Activated CD4-positive, alpha-beta memory T cell treated with anti-CD3 and anti-CD28 coated beads for 36 hours (primary cell): ENCODE results near the gene BRSK1. TPM values are rescaled to one million over a fixed set of nuclear protein-coding genes. Genes with fewer than 3 reads are reported as not detected.

Experiments
- CTCF ChIA-PET: fragments of 350-600 bp; sonication (Branson Sonifier 250); formaldehyde crosslinking; loops from one replicate; lab custom pipeline; 2021; ENCODE audit warnings: antibody characterized with exemption, inconsistent platforms; lab: Charles Lee
- POLR2A ChIA-PET: fragments of 350-600 bp; sonication (Branson Sonifier 250); formaldehyde crosslinking; loops from one replicate; lab custom pipeline; 2021; ENCODE audit warnings: antibody characterized with exemption; lab: Charles Lee
- DNase-seq: peaks from one replicate; pipeline ENCODE4 v3.0.0-alpha.2; 2020
- H3K27ac Mint-ChIP-seq: one replicate; pipeline ENCODE4 v1.8.0; 2021; ENCODE audit warnings: mixed read lengths
- H3K27me3 Mint-ChIP-seq: one replicate; pipeline ENCODE4 v1.8.0; 2021; ENCODE audit warnings: mixed read lengths
- H3K36me3 Mint-ChIP-seq: one replicate; pipeline ENCODE4 v1.8.0; 2021; ENCODE audit warnings: mixed read lengths
- H3K4me1 Mint-ChIP-seq: one replicate; pipeline ENCODE4 v1.8.0; 2021; ENCODE audit warnings: low read depth, mixed read lengths
- H3K4me3 Mint-ChIP-seq: one replicate; pipeline ENCODE4 v1.8.0; 2021; ENCODE audit warnings: mild to moderate bottlenecking, mixed read lengths
- H3K9me3 Mint-ChIP-seq: one replicate; pipeline ENCODE4 v1.8.0; 2021; ENCODE audit warnings: mixed read lengths
- intact Hi-C: fragments of 100-400 bp; cut with micrococcal nuclease; formaldehyde crosslinking; loops from one replicate; pipeline ENCODE4 v1.15.1; 2023
- total RNA-seq, 2 experiments: library from RNA; stranded (reverse); gene quantifications; one replicate each; pipeline ENCODE4 v1.2.3, GENCODE V29; 2021

BRSK1 gene
- total RNA-seq, 2 experiments from 2014 or later, result 3.3 to 5.6 TPM

DNA sequence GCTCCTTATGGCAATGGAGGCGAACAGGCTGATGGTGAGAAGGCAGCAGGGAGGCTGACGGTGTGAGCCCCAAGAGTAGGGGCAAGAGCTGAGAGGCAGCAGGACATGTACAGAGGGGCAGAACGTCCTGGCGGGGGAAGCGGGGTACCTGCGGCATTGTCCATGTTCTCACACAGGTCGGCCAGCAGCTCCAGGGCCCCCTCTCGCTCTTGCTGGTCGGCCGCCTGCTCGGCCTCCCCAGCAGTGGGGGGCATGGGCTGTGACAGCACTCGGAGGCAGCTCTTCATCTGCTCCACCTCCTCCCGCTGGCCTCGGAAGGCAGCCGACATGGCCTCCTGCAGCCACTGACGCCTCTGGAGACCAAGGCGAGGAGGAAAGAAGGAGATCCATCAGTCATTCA, 6.3 kb upstream of the BRSK1 start:
- ChIA-PET POLR2A (no interaction called here), CTCF (interaction anchor here (0.8 to 1.6 kb wide), 2 partner anchors 24 to 226 kb away, joined by 4 to 8 read pairs; no protein-coding TSS in a partner anchor)
- Mint-ChIP-seq H3K27me3 (no peaks in the 10 kb centered on the region), H3K36me3 (peaks cover 22% of the 10 kb centered on the region), H3K4me3 (no peak overlapping the region), H3K9me3 (no peaks in the 10 kb centered on the region), H3K27ac (peak overlapping the region; percentile 43), H3K4me1 (peaks cover 33% of the 10 kb centered on the region)
- DNase-seq, result no peak
- intact Hi-C loops, result no loop called here

DNA sequence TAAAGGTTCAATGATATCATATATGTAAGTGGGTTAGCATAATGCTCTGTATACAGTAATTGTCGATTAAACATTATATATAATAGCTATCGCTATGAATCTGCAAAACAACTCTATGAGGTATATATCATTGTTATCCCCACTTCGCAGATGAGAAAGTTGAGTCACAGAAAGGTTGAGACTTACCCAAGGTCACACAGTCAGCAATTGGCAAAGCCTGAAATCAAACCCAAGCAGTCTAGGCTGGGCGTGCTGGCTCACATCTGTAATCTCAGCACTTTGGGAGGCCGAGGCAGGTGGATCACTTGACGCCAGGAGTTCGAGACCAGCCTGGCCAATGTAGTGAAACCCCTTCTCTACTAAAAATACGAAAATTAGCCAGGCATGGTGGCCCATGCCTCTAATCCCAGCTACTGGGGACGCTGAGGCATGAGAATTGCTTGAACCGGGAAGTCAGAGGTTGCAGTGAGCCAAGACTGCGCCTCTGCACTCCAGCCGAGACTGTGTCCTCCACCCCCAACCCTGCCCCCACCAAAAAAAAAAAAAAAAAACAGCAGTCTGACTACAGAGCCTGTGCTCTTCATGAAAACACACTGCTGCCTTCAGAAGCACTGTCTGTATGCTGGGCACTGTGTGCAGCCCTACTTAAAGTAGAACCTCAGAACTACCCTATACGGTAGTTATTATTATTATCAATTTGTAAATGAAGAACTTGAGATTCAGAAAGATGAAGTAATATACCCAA, 5.2 kb upstream of the BRSK1 start:
- peaks cover 13% of the 10 kb centered on the region for H3K36me3 Mint-ChIP-seq
- POLR2A ChIA-PET, result no interaction called here
- no peaks in the 10 kb centered on the region for H3K27me3 Mint-ChIP-seq
- H3K27ac Mint-ChIP-seq, result no peak overlapping the region
- peaks cover 40% of the 10 kb centered on the region for H3K4me1 Mint-ChIP-seq
- no peak for DNase-seq
- CTCF ChIA-PET, result interaction anchor here (1.6 kb wide), 1 partner anchor 23 kb away, joined by 8 read pairs; no protein-coding TSS in a partner anchor
- H3K9me3 Mint-ChIP-seq, result no peaks in the 10 kb centered on the region
- intact Hi-C loops, result no loop called here
- peak overlapping the region; percentile 93 for H3K4me3 Mint-ChIP-seq

DNA sequence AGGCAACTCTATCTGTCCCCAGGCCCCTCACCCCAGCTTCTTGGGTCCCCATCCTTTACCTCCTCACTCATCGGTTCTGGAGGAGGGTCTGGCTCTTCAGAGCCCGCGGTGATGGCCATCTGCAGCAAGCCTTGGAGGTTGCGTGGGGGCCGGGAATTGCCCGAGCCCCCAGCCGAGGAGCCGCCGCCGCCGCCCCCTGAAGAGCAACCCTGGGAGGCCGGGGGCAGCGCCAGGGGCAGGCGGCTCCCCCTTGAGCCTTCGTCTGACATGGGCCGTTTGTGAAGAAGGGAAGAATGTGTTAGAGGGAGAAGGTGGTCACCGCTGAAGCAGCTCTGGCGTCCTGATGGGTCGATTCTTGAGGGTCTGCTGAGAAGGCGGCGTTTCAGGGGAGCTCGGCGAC, 4.5 kb upstream of the BRSK1 start:
- no peak for DNase-seq
- Mint-ChIP-seq H3K27ac (peak overlapping the region; percentile 84), H3K36me3 (peaks cover 10% of the 10 kb centered on the region), H3K9me3 (no peaks in the 10 kb centered on the region), H3K27me3 (no peaks in the 10 kb centered on the region), H3K4me1 (peaks cover 42% of the 10 kb centered on the region), H3K4me3 (peak overlapping the region; percentile 93)
- ChIA-PET CTCF (interaction anchor here (1.6 to 1.7 kb wide), 2 partner anchors 13 to 23 kb away, joined by 5 to 8 read pairs; no protein-coding TSS in a partner anchor), POLR2A (interaction anchor here (1.1 to 1.7 kb wide), 3 partner anchors 20 to 130 kb away, joined by 4 to 18 read pairs (median 17); partner anchors contain the start of gene PPP6R1)
- intact Hi-C loops, result no loop called here

DNA sequence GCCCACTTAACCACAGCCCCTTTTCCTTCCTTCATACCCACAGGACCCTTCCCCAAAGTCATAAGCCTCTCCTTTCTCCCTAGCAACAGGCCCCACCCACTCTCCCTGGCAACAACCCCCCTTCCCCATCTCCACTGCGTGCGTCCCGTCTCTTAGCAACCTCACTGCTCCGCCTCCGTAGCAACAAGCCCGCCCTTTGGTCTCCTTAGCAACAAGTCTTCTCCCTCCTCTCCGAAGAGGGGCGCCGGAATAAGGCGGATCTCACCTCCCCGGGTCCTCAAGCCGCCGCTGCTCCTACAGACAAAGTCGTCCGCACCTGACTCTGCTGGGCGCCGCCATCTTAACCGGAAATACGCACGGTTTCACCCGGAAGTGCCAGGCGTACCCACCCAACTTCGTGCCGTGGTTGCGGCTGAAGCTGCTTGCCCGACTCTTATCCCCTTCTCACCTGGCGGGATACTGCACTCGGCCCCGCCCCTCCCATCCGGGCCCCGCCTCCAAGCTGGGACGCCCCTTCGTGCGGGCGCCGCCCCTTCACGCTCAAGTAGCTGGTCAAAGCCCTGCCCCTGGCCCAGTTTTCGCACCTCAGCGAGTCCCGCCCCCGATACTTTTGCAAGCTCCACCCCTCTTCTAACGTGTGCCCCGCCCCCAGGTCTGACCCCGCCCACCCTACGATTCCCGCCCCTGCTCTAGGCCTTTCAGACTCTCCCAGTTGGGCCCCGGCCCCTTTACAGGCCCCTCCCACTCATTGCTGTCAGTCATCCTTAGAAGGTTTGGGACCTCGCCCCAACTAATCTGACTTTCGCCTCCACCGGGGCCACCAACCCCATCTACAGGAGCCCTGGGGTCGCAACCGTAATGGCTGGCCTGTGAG, 3.8 kb upstream of the BRSK1 start, which contains the start of gene HSPBP1:
TSS of gene HSPBP1 (minus strand) at position 341 of the 874 bp plus-strand sequence. CDS start 502 bp downstream, outside the sequence.
- H3K4me3 Mint-ChIP-seq, result peak within 1 kb of the TSS; percentile 93
- DNase-seq, result peak; percentile 98
- H3K27me3 Mint-ChIP-seq, result no peaks in the 10 kb centered on the region
- peak within 1 kb of the TSS; percentile 84 for H3K27ac Mint-ChIP-seq
- H3K36me3 Mint-ChIP-seq, result peaks cover 10% of the 10 kb centered on the region
- peaks cover 42% of the 10 kb centered on the region for H3K4me1 Mint-ChIP-seq
- CTCF ChIA-PET, result interaction anchor here (0.8 to 1.7 kb wide), 3 partner anchors 12 to 104 kb away, joined by 4 to 5 read pairs (median 5); partner anchors contain the start of gene TMEM238
- no peaks in the 10 kb centered on the region for H3K9me3 Mint-ChIP-seq
- POLR2A ChIA-PET, result interaction anchor here (0.7 to 1.7 kb wide), 6 partner anchors 21 to 196 kb away, joined by 3 to 18 read pairs (median 5); partner anchors contain the start of genes KMT5C, PPP6R1, TMEM238 and ZNF628
- intact Hi-C loops, result loop anchor here (1.0 kb wide), 2 partner anchors 21 to 59 kb away; partner anchors contain the start of genes KMT5C and PPP6R1

DNA sequence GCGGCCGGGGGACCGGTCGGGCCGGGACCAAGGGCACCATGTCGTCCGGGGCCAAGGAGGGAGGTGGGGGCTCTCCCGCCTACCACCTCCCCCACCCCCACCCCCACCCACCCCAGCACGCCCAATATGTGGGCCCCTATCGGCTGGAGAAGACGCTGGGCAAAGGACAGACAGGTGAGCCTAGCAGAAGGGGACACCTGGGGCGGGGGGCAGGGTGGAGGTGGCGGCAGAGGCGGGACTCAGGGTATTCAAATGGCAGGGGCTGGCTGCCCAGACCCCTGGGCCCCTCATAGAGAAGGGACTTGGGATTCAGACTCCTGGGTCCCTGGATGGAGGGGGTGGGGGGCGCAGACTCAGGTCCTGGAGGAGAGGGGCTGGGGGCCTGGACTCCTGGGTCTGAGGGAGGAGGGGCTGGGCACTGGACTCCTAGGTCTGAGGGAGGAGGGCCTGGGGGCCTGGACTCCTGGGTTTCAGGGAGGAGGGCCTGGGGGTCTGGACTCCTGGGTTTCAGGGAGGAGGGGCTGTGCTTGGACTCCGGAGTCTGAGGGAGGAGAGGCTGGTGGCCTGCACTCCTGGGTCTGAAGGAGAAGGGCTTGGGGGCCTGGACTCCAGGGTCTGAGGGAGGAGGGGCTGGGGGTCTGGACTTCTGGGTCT, 735 bp downstream of the BRSK1 start:
- Mint-ChIP-seq H3K27me3 (no peaks in the 10 kb centered on the region), H3K36me3 (no peaks in the 10 kb centered on the region), H3K4me1 (peaks cover 21% of the 10 kb centered on the region), H3K9me3 (no peaks in the 10 kb centered on the region), H3K27ac (no peak overlapping the region), H3K4me3 (no peak overlapping the region)
- CTCF ChIA-PET, result no interaction called here
- DNase-seq, result no peak
- intact Hi-C loops, result no loop called here
- POLR2A ChIA-PET, result no interaction called here

DNA sequence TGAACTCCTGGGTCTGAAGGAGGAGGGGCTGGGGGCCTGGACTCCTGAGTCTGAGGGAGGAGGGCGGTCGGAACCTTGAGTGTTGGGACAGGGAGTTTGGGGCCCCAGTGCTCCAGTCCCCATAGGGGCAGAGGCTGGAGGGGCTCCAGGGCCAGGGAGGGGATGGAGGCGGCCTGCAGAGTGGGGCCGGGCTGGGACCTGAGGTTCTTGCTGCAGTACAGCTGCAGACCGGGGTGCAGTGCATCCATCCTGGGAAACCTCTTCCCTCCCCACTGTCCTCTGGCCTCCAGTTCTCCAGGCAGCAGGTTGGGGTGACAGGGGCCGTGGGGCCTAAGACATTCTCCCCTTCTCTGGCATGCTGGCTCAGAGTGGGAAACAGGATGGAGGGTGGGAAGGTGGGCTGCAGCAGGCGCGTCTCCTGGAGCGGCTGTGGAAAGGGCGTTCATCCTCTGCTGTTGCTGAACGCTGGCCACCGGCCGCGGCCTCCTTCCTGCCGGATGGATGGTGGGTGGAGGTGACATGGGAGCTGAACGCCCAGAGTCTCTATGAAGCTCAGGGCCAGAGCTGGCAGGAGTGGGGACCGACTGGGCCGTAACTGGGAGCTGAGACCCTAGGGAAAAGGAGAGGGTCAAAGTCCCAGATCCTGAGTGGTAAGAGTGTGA, 1.6 kb downstream of the BRSK1 start:
- no peak overlapping the region for H3K27ac Mint-ChIP-seq
- POLR2A ChIA-PET, result no interaction called here

DNA sequence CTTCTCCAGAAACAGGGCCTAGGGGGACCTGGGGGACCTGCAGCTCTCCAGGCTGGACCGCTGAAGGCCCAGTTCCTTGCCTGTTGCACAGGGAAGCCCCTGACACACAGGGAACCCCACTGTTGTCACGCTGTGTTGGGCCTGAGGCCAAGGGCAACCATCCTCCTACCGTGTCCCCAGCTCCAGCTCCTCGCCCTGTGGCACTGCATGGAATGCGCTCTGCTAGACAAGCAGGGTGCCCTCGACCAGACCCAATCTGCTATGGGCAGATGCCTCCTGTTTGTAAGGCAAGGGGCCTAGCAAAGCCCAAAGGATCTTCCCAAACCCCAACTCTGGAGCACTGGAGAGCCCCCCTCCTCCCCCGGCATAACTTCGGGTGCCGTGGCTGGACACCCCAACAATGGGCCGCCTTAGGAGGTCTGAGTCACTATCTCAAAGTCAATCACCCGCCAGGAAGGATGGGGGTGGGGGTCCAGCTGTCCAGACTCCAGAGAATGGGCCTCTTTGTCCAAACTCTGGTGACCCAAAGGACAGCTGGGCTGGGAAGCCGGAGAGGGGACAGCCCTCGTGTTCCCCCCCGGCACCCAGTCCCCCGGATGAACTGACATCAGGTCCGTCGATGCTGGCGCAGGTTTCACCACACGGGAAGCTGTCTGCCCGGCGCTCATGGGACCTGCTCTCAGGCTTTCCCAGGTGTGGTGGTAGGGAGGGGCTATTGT, 3.7 kb downstream of the BRSK1 start:
- Mint-ChIP-seq H3K27ac (no peak overlapping the region), H3K9me3 (no peaks in the 10 kb centered on the region), H3K4me3 (no peak overlapping the region), H3K27me3 (no peaks in the 10 kb centered on the region), H3K36me3 (no peaks in the 10 kb centered on the region), H3K4me1 (peaks cover 9% of the 10 kb centered on the region)
- CTCF ChIA-PET, result interaction anchor here (1.8 to 2.5 kb wide), 2 partner anchors 14 to 15 kb away, joined by 6 to 9 read pairs; no protein-coding TSS in a partner anchor
- DNase-seq, result no peak
- intact Hi-C loops, result no loop called here
- POLR2A ChIA-PET, result interaction anchor here (0.6 kb wide), 1 partner anchor 14 kb away, joined by 3 read pairs; no protein-coding TSS in a partner anchor

More for the DNA sequence above, 1.6 kb downstream of the BRSK1 start:
- Mint-ChIP-seq H3K27me3 (no peaks in the 10 kb centered on the region), H3K36me3 (no peaks in the 10 kb centered on the region), H3K9me3 (no peaks in the 10 kb centered on the region), H3K4me1 (peaks cover 16% of the 10 kb centered on the region), H3K4me3 (no peak overlapping the region)
- CTCF ChIA-PET, result interaction anchor here (0.7 kb wide), 1 partner anchor 76 kb away, joined by 3 read pairs; no protein-coding TSS in a partner anchor
- intact Hi-C loops, result no loop called here
- DNase-seq, result no peak

DNA sequence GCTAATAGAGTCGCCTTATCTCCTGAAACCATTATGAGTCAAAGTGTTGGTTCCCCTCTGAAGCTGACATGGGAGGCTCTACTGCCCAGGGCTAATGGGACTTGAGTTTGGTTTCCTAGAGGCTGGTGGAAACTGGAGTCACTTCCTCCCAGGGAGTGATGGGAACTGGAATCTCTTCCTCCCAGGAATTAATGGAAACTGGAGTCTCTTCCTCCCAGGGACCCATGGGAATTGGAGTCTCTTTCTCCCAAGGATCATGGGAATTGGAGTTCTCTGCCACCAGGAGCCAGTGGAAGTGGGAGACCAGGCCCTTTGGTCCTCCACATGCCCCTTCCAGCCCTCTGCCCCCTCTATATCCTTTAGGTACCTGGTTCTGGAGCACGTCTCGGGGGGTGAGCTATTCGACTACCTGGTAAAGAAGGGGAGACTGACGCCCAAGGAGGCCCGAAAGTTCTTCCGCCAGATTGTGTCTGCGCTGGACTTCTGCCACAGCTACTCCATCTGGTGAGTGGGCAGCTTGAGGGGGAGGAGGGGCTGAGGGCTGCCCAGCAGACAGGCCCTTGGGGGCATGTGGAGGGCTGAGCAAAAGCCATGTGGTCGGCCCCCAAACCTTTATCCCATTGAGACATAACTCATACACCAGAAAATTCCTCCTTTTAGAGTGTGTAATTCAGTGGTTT, 5.5 kb downstream of the BRSK1 start:
- POLR2A ChIA-PET, result no interaction called here
- Mint-ChIP-seq H3K4me3 (no peak overlapping the region), H3K9me3 (no peaks in the 10 kb centered on the region), H3K27me3 (no peaks in the 10 kb centered on the region), H3K27ac (no peak overlapping the region), H3K36me3 (no peaks in the 10 kb centered on the region), H3K4me1 (no peaks in the 10 kb centered on the region)
- CTCF ChIA-PET, result interaction anchor here (1.8 to 2.5 kb wide), 2 partner anchors 12 to 14 kb away, joined by 6 to 9 read pairs; no protein-coding TSS in a partner anchor
- intact Hi-C loops, result no loop called here
- no peak for DNase-seq

DNA sequence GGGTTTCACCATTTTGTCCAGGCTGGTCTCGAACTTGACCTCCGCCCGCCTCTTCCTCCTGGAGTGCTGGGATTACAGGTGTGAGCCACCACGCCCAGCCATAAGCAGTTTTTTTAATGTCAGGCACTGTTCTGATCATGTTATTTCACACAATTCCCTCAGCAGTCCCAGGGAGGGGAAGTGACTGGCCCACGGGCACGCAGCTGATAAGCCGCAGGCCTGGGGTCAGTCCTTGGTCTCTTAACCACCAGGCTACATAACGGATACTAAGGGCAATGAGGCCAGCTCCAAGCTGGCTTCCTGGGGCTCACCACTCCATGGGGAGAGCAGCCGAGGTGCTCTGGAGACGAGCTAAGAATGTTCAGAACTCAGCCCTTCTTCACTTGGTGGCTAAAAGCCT, 13.5 kb downstream of the BRSK1 start:
- no peak for DNase-seq
- intact Hi-C loops, result no loop called here
- POLR2A ChIA-PET, result no interaction called here
- H3K27me3 Mint-ChIP-seq, result no peaks in the 10 kb centered on the region
- CTCF ChIA-PET, result no interaction called here
- H3K36me3 Mint-ChIP-seq, result no peaks in the 10 kb centered on the region
- H3K4me3 Mint-ChIP-seq, result no peak overlapping the region
- no peaks in the 10 kb centered on the region for H3K4me1 Mint-ChIP-seq
- no peaks in the 10 kb centered on the region for H3K9me3 Mint-ChIP-seq
- no peak overlapping the region for H3K27ac Mint-ChIP-seq

DNA sequence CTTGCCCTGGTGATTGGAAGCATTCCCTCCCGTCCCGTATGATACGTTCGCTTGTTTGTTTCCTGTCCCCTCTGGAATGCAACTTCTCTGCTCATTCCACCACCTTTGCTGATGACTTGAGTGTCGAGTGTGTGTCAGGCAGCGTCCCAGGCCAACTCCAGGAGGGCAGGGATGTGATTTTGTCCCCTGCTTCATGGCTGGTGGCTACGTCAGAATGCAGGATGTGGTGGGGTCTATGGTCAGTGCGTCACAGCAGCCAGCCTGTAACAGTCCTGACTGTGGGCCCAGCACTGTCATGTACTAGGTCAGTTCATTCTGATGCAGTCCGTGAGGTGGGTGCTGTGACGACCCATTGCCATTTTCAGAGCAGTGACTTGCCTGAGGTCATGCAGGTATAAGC, 16.2 kb downstream of the BRSK1 start:
- Mint-ChIP-seq H3K9me3 (no peaks in the 10 kb centered on the region), H3K27ac (no peak overlapping the region), H3K4me1 (no peaks in the 10 kb centered on the region), H3K27me3 (no peaks in the 10 kb centered on the region), H3K36me3 (no peaks in the 10 kb centered on the region), H3K4me3 (no peak overlapping the region)
- no peak for DNase-seq
- ChIA-PET POLR2A (no interaction called here), CTCF (no interaction called here)
- intact Hi-C loops, result no loop called here
